Activated T-cell treated with anti-CD3 and anti-CD28 coated beads, Interleukin-2, amount 50 U/mL, for 72 hours (primary cell): Measurements from ENCODE around the gene ZP1. TPM values are rescaled to one million over a fixed set of nuclear protein-coding genes. Genes with fewer than 3 reads are reported as not detected.
A peak's percentile ranks its signal among the peaks of the same experiment; 100 is the strongest.

ENCODE experiments used
- ATAC-seq, 2 donors: fragments of 150-1000 bp; cut with Tn5 transposase; replicated peaks in 1 of 2; 2 replicates each; pipeline ENCODE4 v1.10.0; 2021; ENCODE audit warnings: moderate library complexity in 2 of 2, mild to moderate bottlenecking in 1 of 2
- DNase-seq, 2 donors: peaks; one replicate each; pipeline ENCODE4 v3.0.0; 2021 to 2022; ENCODE audit warnings: mixed read lengths in 1 of 2
- H3K27ac Mint-ChIP-seq: one replicate; pipeline ENCODE4 v1.8.0; 2022; ENCODE audit warnings: mild to moderate bottlenecking, moderate library complexity, mixed read lengths
- H3K27me3 Mint-ChIP-seq: one replicate; pipeline ENCODE4 v1.8.0; 2022; ENCODE audit warnings: low read depth, mixed read lengths
- H3K36me3 Mint-ChIP-seq, 2 donors: one replicate each; pipeline ENCODE4 v1.8.0; 2022; ENCODE audit warnings: mixed read lengths in 2 of 2, mild to moderate bottlenecking in 1 of 2; ENCODE audit not compliant: insufficient read depth in 2 of 2
- H3K4me1 Mint-ChIP-seq: one replicate; pipeline ENCODE4 v1.8.0; 2022; ENCODE audit warnings: low read depth, mixed read lengths
- H3K4me3 Mint-ChIP-seq, 2 donors: one replicate each; pipeline ENCODE4 v1.8.0; 2022; ENCODE audit warnings: mild to moderate bottlenecking in 2 of 2, mixed read lengths in 2 of 2, moderate library complexity in 2 of 2
- H3K9me3 Mint-ChIP-seq, 2 donors: one replicate each; pipeline ENCODE4 v1.8.0; 2022; ENCODE audit warnings: mixed read lengths in 2 of 2
- total RNA-seq, 2 donors: library from RNA; stranded (reverse); gene quantifications; one replicate each; pipeline ENCODE4 v1.2.3, GENCODE V29; 2022

ZP1 gene
- total RNA-seq, 2 donors from 2014 or later: not detected

DNA sequence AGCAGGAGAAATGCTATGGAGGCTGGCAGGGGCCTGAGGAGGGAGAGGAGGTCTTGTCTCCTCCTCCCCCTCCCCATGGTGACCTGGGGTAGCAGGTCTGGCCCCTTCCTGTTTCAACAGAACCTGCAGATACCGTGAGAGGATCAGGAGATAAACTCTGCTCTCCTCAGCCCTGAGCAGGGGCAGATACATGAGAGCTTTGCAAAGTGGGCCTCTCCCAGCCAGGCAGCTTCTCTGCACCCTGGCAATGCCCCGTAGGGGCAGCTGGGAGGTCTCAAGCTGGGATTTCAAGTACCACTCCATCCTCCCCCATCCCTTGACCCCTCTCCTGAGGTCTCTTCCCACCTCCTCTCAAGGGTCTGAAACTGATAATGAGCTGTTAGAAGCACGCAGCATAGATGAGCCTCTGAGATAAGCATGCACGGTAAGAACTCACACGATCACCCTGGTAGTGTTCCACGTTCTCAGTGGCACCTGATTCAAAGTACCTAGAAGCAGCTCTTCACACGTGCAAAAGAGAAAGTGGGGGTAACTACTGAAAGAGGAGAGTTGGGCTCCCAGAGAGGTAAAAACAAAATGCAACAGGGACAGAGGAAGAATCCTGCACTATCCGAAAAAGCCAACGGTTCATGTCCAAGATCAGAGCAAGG, 30.4 kb upstream of the ZP1 start:
- Mint-ChIP-seq H3K4me1 (peaks cover 44% of the 10 kb centered on the region), H3K36me3 (peaks cover 0 to 1% of the 10 kb centered on the region in 2 donors), H3K27ac (no peak overlapping the region), H3K27me3 (peaks cover 21% of the 10 kb centered on the region), H3K4me3 (peak overlapping the region in 1 of 2 donors; percentile 16), H3K9me3 (no peaks in the 10 kb centered on the region)
- DNase-seq (no peak), ATAC-seq (no peak)

DNA sequence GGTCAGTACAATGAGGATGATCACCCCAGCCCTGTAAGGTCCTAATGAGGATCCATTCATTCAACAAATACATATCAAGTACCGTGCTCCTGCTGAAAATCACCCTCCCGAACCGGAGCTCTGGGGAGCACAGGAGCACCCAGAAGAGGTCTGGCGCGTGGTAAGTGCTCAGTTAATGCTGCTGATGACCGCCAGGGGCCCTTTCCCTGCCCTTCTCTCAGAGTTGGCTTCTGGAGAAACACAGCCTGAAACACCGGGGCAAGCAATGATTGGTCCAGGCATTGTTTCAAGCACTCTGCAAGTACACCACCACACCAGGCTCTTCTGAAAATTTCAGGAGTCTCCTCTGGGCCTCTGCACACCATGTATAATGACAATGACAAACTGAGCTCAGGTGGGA, 29.2 kb upstream of the ZP1 start:
- no peak for DNase-seq
- H3K4me1 Mint-ChIP-seq: peaks cover 44% of the 10 kb centered on the region
- H3K27ac Mint-ChIP-seq: no peak overlapping the region
- no peak overlapping the region for H3K4me3 Mint-ChIP-seq
- no peaks in the 10 kb centered on the region for H3K9me3 Mint-ChIP-seq
- H3K36me3 Mint-ChIP-seq: peaks cover 0 to 4% of the 10 kb centered on the region in 2 donors
- no peak for ATAC-seq
- peaks cover 12% of the 10 kb centered on the region for H3K27me3 Mint-ChIP-seq

DNA sequence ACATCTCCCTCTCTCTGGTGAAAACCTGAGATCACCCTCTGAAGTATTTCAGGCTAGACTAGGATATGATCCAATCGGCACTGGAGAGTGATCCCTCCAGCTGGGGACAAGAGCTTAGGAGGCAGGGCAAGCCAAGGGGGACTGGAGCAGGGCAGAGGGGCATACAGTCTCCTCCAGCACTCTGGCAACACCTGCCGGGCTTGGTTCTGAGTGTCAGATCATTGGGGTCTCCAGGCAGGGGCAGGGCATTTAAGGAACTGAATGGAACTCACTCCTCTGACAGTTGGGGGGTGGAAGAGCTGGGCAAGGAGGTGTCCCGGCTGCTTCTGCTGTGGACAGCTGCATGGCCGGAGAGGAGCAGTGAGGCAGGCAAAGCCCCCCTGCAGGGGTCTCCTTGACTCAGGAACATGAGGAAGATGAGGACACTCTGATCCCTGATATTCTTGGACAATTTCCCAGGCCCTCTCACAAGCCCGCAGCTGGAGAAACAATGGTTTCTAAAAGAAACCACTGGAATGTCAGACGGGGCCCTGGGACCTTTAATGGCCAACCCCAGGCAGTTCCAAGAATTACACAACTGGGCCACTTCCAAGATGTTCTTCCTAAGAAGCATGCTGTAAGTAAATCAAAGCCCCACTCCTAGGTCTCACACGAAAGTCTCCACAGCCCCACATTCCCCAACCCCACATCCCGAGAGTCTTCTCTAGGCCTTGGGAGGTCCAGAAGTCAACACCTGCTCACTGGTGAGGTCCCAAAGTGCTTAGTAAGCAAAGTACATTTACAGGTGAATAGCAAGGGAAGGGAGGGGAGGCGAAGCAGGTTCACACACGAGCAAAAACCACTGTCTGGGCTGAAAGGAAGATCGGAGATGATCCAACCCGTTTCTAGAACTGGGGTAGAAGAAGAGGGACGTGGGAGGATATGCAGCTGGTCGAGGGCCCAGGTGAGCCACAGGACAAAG, 26.6 kb upstream of the ZP1 start:
- Mint-ChIP-seq H3K4me3 (peak overlapping the region; percentile 88 to 93), H3K27ac (no peak overlapping the region), H3K9me3 (no peaks in the 10 kb centered on the region), H3K27me3 (peaks cover 6% of the 10 kb centered on the region), H3K36me3 (peaks cover 0 to 4% of the 10 kb centered on the region in 2 donors), H3K4me1 (peaks cover 50% of the 10 kb centered on the region)
- DNase-seq (no peak), ATAC-seq (no peak)

DNA sequence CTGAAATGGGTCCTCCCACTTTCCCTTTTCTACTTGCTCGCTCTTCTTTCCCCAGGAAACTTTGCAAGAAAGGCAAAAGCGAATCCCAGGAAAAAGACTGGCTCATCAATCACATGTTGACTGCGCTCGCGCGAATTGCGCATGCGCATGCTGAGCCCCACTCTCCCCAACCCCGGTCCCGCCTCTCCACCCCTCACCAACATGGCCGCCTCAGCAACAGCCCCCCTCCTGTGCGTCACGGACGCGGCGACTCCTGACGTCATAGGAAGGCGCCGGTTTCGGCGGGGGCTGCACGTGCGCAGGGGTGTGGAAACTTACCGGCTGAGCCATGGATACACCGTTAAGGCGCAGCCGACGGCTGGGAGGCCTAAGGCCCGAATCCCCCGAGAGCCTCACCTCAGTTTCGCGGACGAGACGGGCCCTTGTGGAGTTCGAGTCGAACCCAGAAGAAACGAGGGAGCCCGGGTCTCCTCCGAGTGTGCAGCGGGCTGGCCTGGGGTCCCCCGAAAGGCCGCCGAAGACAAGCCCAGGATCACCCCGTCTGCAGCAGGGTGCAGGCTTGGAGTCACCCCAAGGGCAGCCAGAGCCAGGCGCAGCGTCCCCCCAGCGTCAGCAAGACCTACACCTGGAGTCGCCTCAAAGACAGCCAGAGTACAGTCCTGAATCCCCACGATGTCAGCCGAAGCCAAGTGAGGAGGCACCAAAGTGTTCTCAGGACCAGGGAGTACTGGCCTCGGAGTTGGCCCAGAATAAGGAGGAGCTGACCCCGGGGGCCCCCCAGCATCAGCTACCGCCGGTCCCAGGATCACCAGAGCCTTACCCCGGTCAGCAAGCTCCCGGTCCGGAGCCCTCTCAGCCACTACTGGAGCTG, 25.3 kb upstream of the ZP1 start, which contains the start of gene CCDC86:
Gene CCDC86, plus strand, starts transcription at position 317 of the 871 bp plus-strand sequence. Its CDS starts 12 bp downstream, at position 329.
- Mint-ChIP-seq H3K4me1 (peaks cover 42% of the 10 kb centered on the region), H3K4me3 (peak within 1 kb of the TSS; percentile 88 to 93), H3K9me3 (no peaks in the 10 kb centered on the region), H3K36me3 (peaks cover 0 to 7% of the 10 kb centered on the region in 2 donors), H3K27ac (peak within 1 kb of the TSS; percentile 85), H3K27me3 (peaks cover 4% of the 10 kb centered on the region)
- peak; percentile 94 to 95 for ATAC-seq
- DNase-seq: peak; percentile 97 to 99

DNA sequence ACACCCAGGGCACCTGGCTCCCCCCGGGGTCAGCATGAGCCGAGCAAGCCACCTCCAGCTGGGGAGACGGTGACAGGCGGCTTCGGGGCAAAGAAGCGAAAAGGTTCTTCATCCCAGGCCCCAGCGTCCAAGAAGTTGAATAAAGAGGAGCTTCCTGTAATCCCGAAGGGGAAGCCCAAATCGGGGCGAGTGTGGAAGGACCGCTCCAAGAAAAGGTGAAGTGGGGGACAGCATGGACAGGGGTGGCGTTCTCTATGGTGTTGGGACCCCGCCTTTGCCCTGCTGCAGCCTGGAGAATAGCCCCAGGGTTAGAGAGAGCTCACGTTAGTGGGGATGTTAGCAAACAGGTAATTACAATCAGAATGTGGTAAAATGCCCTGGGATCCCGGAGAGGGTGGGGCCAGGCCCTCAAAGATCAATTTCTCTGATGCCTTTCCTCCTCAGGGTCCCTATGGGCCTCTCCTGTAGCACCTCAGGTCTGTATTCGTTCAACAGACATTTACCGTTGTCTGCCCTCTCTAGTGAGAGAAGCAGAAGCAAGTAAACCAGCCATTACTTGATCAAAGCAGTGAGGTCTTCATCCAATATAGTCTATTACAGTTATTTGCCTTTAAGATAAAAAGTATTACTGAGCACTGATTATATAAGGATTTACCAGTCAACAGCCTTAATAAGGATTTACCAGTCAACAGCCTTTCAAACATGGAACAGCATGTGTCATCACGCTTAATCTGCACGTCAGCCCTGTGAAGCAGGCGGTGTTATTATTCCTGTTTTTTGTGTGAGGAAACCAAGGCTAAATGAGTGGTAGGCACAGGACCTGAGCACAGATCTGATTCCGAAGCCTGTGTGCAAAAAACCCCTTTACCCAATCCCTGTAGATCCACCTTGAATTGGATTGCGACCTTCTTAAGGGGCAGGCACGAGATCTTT, 24.4 kb upstream of the ZP1 start:
- Mint-ChIP-seq H3K4me1 (peaks cover 37% of the 10 kb centered on the region), H3K4me3 (peak overlapping the region; percentile 88 to 93), H3K9me3 (no peaks in the 10 kb centered on the region), H3K27ac (peak overlapping the region; percentile 85), H3K27me3 (no peaks in the 10 kb centered on the region), H3K36me3 (peaks cover 0 to 7% of the 10 kb centered on the region in 2 donors)
- ATAC-seq: no peak
- DNase-seq: no peak

DNA sequence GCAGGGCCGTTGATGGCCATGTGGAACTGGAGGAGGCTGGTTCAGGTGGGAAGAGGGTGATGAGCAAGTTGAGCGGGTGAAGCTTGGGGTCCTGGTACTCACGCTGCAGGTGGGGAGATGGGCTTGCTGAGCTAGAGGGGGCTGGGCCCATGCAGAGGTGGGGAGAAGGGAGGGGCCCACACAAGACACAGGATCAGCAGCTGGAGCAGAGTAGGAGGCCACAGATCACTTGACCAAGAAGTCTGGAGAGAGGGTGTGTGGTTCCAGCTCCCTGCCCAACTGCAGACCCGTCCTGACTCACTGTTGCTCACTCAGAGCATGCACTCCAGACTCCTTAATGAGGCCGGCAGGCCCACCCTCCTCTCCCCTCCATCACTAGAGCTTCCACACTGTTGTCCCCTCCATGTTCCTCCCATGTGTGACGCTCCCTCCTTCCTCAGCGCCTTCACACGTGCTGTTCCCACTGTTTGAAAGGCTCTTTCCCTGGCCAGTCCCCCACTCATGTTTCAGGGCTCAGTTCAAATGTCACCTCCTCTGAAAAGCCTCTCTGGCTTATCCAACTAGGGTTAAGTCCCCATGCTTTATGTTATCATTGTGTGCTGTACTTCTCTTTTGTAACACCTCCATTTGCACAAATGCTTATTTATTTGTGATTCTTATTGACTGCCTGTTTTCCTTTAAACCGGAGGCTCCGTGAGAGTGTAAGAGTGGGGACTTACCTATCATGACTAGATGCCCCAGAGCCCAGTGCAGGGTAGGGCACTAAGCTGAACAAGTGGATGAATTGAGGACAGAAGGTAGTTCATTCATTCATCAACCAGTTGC, 23.1 kb upstream of the ZP1 start:
- Mint-ChIP-seq H3K4me3 (peak overlapping the region; percentile 88 to 93), H3K36me3 (peaks cover 2 to 10% of the 10 kb centered on the region in 2 donors)

DNA sequence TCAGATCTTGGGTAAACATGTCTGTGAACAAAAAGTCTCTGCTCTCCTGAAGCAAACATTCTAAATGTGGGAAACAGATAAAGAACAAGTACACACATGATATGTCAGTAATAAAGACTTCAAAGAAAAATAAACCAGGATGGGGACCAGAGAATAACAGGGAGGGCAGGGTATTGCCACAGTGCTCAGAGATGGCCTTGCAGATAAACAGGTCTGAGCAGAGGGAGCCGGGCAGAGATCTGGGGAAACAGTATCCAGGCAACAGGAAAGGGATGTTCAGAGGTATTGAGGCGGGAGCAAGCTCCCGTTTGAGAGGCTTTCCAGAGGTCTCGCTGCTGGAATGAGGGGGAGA, 22.5 kb upstream of the ZP1 start:
- peak overlapping the region; percentile 78 for H3K27ac Mint-ChIP-seq
- H3K27me3 Mint-ChIP-seq: no peaks in the 10 kb centered on the region
- H3K4me1 Mint-ChIP-seq: peaks cover 37% of the 10 kb centered on the region
- DNase-seq (no peak), ATAC-seq (no peak)
- no peaks in the 10 kb centered on the region for H3K9me3 Mint-ChIP-seq
- peaks cover 2 to 10% of the 10 kb centered on the region in 2 donors for H3K36me3 Mint-ChIP-seq
- peak overlapping the region; percentile 88 to 93 for H3K4me3 Mint-ChIP-seq

More for the DNA sequence above, 23.1 kb upstream of the ZP1 start:
- H3K4me1 Mint-ChIP-seq: peaks cover 37% of the 10 kb centered on the region
- no peaks in the 10 kb centered on the region for H3K27me3 Mint-ChIP-seq
- DNase-seq (no peak), ATAC-seq (no peak)
- no peaks in the 10 kb centered on the region for H3K9me3 Mint-ChIP-seq
- H3K27ac Mint-ChIP-seq: peak overlapping the region; percentile 85

DNA sequence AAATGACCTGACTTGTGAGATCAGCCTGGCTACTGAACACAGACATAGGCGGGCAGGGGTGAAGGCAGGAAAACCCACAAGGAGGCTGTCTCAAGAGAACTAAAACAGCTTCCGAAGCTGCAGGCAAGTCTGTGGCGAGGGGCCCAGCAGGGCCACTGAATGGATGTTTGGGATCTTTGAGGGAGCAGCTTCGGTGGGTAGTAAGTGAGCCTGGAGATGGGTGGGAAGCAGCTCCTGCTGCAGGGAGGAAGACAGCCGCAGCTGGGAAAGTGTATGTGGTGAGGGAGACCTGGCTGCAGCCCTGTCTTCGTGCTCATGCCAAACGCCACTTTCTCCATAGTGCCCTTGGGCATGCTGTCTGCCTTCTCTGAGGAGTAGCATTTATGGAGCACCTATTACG, 22.0 kb upstream of the ZP1 start:
- Mint-ChIP-seq H3K27me3 (no peaks in the 10 kb centered on the region), H3K9me3 (no peaks in the 10 kb centered on the region), H3K27ac (peak overlapping the region; percentile 78), H3K4me1 (peaks cover 37% of the 10 kb centered on the region), H3K36me3 (peaks cover 2 to 10% of the 10 kb centered on the region in 2 donors), H3K4me3 (peak overlapping the region; percentile 88 to 93)
- ATAC-seq (no peak), DNase-seq (no peak)

DNA sequence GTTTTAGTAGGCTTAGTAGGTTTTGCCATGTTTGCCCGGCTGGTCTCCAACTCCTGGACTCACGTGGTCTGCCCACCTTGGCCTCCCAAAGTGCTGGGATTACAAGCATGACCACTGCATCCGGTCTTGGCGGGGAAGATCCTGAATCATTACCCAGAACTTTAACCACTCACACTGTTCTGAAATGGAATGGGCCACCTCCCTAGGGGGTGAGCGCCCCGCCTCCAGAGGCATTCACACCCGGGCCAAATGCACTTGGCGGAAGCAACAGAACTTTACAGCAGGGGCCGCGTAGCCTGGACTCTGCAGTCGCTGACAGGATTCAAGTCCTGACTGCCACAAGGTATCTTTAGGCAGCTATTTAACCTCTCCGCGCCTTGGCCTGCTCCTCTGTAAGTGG, 20.1 kb upstream of the ZP1 start:
- no peaks in the 10 kb centered on the region for H3K27me3 Mint-ChIP-seq
- no peaks in the 10 kb centered on the region for H3K9me3 Mint-ChIP-seq
- ATAC-seq (no peak), DNase-seq (no peak)
- H3K36me3 Mint-ChIP-seq: peaks cover 2 to 7% of the 10 kb centered on the region in 2 donors
- no peak overlapping the region for H3K27ac Mint-ChIP-seq
- H3K4me3 Mint-ChIP-seq: no peak overlapping the region
- peaks cover 25% of the 10 kb centered on the region for H3K4me1 Mint-ChIP-seq

DNA sequence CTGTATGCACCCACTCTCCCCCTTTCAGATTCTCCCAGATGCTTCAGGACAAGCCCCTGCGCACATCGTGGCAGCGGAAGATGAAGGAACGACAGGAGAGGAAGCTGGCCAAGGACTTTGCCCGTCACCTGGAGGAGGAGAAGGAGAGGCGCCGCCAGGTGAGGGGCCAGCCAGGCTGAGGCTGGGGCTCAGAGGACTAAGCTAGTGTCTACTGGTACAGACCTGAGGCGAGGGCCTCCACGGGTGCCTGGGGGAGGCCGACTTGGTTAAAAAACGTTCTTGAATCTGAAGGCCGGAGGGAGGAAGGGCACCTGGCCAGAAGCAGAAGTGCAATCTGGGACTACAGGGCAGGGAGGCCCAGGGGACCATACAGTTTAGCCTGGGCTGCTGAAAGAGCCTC, 19.4 kb upstream of the ZP1 start:
- DNase-seq (no peak), ATAC-seq (no peak)
- peaks cover 25% of the 10 kb centered on the region for H3K4me1 Mint-ChIP-seq
- no peaks in the 10 kb centered on the region for H3K9me3 Mint-ChIP-seq
- no peaks in the 10 kb centered on the region for H3K27me3 Mint-ChIP-seq
- H3K36me3 Mint-ChIP-seq: peaks cover 2 to 7% of the 10 kb centered on the region in 2 donors
- no peak overlapping the region for H3K27ac Mint-ChIP-seq
- no peak overlapping the region for H3K4me3 Mint-ChIP-seq

DNA sequence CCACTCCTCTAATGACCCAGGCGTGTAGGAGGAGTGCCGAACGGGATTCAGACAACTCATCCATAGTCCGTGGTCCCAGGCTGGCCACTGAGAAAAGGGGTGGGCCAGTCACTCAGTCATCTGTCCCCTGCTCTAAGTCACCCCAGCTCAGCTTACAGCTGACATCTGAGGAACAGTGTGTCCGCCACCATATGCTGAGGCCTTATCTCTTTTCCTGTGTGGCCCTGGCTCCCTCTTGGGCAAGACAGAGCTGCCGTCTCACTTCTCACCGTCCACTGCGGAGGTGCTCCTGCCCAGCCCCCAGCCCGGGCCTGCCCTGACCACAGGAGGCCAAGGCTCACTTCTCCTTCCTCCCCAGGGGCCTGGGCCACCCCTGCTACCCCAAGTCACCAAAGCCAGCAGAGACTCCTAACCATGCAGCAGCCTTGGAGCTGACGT, 18.6 kb upstream of the ZP1 start:
- H3K36me3 Mint-ChIP-seq: peaks cover 2 to 7% of the 10 kb centered on the region in 2 donors
- H3K27me3 Mint-ChIP-seq: no peaks in the 10 kb centered on the region
- no peaks in the 10 kb centered on the region for H3K9me3 Mint-ChIP-seq
- peaks cover 19% of the 10 kb centered on the region for H3K4me1 Mint-ChIP-seq
- no peak overlapping the region for H3K4me3 Mint-ChIP-seq
- H3K27ac Mint-ChIP-seq: no peak overlapping the region
- DNase-seq (no peak), ATAC-seq (no peak)
